ENCODE results near the gene HSPB9. TPM values are rescaled to one million over a fixed set of nuclear protein-coding genes. Genes with fewer than 3 reads are reported as not detected.
A peak's percentile ranks its signal among the peaks of the same experiment; 100 is the strongest.

HSPB9 gene
- total and polyA plus RNA-seq, 10 of the 15 experiments (the other 5 are each of a cell fraction or from before 2014, with no cell fraction given) = 0.04 to 0.40 (median 0.11) TPM; not detected in 7

DNA sequence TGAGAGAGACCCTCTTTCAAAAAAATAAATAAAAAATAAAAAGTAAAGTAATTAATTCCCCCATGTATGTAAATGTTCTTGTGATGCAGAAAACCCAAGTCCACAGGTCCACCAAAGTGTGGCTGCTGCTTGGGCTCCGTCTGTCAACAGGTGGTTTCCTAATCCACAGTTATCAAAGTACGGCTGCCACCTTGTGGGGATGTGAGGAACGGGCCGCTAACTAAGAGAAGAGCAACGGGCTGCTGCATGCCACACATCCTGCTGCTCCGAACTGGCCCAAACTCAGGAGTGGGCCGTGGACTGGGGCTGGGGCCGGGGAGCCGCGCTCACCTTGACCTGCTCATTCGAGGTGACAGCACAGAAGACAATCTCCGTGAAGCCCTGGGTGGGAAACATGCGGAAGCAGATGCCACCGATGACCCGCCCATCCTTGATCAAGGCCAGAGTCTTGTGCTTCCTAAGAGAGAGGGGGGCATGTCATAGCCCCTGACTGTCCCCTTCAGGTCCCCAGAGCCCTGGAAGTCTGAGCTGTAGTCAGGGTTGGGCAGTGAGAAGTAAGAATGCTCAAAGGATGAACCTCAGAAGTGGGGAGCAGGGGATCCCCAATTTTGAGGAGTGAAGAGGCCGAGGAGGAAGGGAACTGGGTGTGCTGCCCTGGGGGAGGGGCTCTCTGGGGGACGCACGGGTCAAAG, 5.8 kb upstream of the HSPB9 start (continued):
- no peak for TF ChIP-seq CUX1 (IDR thresholded peaks at IDR 0.05; ENCODE audit: insufficient replicate concordance, low read depth, low read length)
- no peak for TF ChIP-seq ZNF274 (IDR thresholded peaks at IDR 0.05; ENCODE audit: insufficient read depth, insufficient read length)
- no peak for TF ChIP-seq PAX8 (IDR thresholded peaks at IDR 0.05)
- TF ChIP-seq POLR2A (IDR thresholded peaks at IDR 0.05; ENCODE audit: low read depth, low read length) = no peak
- TF ChIP-seq YY1 (IDR thresholded peaks at IDR 0.05; ENCODE audit: low read depth, low read length) = peak; percentile 49; the same call in 1 of the 2 replicates
- TF ChIP-seq, protein P1, sequence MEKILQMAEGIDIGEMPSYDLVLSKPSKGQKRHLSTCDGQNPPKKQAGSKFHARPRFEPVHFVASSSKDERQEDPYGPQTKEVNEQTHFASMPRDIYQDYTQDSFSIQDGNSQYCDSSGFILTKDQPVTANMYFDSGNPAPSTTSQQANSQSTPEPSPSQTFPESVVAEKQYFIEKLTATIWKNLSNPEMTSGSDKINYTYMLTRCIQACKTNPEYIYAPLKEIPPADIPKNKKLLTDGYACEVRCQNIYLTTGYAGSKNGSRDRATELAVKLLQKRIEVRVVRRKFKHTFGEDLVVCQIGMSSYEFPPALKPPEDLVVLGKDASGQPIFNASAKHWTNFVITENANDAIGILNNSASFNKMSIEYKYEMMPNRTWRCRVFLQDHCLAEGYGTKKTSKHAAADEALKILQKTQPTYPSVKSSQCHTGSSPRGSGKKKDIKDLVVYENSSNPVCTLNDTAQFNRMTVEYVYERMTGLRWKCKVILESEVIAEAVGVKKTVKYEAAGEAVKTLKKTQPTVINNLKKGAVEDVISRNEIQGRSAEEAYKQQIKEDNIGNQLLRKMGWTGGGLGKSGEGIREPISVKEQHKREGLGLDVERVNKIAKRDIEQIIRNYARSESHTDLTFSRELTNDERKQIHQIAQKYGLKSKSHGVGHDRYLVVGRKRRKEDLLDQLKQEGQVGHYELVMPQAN (conservative IDR thresholded peaks at IDR 0.05) = no peak
- TF ChIP-seq TCF3 (IDR thresholded peaks at IDR 0.05; ENCODE audit: borderline replicate concordance, insufficient read depth, low read depth, low read length) = peak; percentile 94; the same call in 1 of the 2 replicates
- no peak for TF ChIP-seq HCFC1 (IDR thresholded peaks at IDR 0.05; ENCODE audit: low read length)
- no peak for TF ChIP-seq IKZF1 (conservative IDR thresholded peaks at IDR 0.05)
- TF ChIP-seq, protein P2, sequence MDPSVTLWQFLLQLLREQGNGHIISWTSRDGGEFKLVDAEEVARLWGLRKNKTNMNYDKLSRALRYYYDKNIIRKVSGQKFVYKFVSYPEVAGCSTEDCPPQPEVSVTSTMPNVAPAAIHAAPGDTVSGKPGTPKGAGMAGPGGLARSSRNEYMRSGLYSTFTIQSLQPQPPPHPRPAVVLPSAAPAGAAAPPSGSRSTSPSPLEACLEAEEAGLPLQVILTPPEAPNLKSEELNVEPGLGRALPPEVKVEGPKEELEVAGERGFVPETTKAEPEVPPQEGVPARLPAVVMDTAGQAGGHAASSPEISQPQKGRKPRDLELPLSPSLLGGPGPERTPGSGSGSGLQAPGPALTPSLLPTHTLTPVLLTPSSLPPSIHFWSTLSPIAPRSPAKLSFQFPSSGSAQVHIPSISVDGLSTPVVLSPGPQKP (IDR thresholded peaks at IDR 0.05; ENCODE audit: low read depth, low read length) = no peak
- TF ChIP-seq RAD21 (IDR thresholded peaks at IDR 0.05; ENCODE audit: insufficient read depth, low read depth, low read length) = peak; percentile 86
- TF ChIP-seq ATF3 (IDR thresholded peaks at IDR 0.05; ENCODE audit: borderline replicate concordance, extremely low read depth, low read depth, low read length) = no peak
- TF ChIP-seq SREBF1 (IDR thresholded peaks at IDR 0.05; ENCODE audit: low read length) = no peak
- TF ChIP-seq FOS (IDR thresholded peaks at IDR 0.05; ENCODE audit: borderline replicate concordance, extremely low read depth, insufficient read length) = no peak
- TF ChIP-seq EED (IDR thresholded peaks at IDR 0.05; ENCODE audit: low read depth) = no peak
- TF ChIP-seq, protein P3, sequence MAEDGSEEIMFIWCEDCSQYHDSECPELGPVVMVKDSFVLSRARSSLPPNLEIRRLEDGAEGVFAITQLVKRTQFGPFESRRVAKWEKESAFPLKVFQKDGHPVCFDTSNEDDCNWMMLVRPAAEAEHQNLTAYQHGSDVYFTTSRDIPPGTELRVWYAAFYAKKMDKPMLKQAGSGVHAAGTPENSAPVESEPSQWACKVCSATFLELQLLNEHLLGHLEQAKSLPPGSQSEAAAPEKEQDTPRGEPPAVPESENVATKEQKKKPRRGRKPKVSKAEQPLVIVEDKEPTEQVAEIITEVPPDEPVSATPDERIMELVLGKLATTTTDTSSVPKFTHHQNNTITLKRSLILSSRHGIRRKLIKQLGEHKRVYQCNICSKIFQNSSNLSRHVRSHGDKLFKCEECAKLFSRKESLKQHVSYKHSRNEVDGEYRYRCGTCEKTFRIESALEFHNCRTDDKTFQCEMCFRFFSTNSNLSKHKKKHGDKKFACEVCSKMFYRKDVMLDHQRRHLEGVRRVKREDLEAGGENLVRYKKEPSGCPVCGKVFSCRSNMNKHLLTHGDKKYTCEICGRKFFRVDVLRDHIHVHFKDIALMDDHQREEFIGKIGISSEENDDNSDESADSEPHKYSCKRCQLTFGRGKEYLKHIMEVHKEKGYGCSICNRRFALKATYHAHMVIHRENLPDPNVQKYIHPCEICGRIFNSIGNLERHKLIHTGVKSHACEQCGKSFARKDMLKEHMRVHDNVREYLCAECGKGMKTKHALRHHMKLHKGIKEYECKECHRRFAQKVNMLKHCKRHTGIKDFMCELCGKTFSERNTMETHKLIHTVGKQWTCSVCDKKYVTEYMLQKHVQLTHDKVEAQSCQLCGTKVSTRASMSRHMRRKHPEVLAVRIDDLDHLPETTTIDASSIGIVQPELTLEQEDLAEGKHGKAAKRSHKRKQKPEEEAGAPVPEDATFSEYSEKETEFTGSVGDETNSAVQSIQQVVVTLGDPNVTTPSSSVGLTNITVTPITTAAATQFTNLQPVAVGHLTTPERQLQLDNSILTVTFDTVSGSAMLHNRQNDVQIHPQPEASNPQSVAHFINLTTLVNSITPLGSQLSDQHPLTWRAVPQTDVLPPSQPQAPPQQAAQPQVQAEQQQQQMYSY (CRISPR knock-in tag; IDR thresholded peaks at IDR 0.05) = no peak
- TF ChIP-seq ZNF24 (IDR thresholded peaks at IDR 0.05) = no peak
- no peak for TF ChIP-seq CEBPB (IDR thresholded peaks at IDR 0.05; ENCODE audit: borderline replicate concordance in 1 of 2, low read depth in 2 of 2, low read length in 2 of 2)
